AG08395 (cell line): ENCODE measurements around the gene KRAS.

Source experiments
- DNase-seq: peaks from one replicate; pipeline ENCODE4 v3.0.0; 2012; ENCODE audit warnings: mixed read lengths, low spot score

KRAS gene

GRCh38 chr12:25195056-25195971 is 55.4 kb downstream of the KRAS start, which contains the start of the genes DNAI7 and ETFRF1:
Gene DNAI7 (minus strand): TSS chr12:25195160. CDS start chr12:25195078, 82 bp downstream.
Gene ETFRF1 (plus strand): TSS chr12:25195237. CDS start chr12:25203957, 8,720 bp downstream.
- peak; percentile 96 for DNase-seq

DNA sequence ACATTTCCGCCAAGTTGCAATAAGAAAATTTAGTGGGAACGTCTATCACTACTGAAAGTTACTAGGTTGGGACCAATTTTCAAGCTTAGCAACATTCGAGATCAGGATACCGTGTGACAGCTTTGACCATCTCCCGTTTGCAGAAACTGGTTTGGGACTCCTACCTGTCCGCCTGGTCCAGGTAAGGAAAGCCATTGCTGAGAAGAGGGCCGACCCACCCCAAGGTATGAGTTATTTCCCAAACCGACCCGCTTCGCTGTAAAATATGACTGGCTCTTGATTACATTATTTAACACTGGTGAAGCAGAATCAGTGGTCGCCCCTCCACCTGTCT is 56.0 kb downstream of the KRAS start:
- no peak for DNase-seq

DNA sequence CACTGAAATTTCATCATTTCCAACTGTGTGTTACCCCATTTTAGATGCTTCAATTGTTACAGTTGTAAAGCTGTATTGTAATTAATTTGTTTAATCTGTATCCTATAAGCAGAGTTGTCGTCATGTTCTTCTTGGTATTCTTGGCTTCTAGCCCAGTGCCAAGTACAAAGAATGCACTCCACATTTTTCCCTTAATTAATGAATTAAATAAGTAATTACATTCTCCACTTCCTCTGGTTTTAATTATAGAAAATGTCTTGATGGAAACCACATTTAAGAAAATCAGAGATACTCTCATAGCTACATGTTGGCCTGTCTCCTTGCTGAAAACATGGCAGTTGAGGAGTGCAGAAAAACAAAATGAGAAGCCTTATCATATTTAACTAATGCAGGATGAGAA is 56.5 kb downstream of the KRAS start:
- DNase-seq, result no peak

GRCh38 chr12:25190793-25191192 is 59.9 kb downstream of the KRAS start:
- no peak for DNase-seq

GRCh38 chr12:25189656-25190055 is 61.1 kb downstream of the KRAS start:
- no peak for DNase-seq

GRCh38 chr12:25187781-25188180 is 62.9 kb downstream of the KRAS start:
- DNase-seq, result peak; percentile 81

DNA sequence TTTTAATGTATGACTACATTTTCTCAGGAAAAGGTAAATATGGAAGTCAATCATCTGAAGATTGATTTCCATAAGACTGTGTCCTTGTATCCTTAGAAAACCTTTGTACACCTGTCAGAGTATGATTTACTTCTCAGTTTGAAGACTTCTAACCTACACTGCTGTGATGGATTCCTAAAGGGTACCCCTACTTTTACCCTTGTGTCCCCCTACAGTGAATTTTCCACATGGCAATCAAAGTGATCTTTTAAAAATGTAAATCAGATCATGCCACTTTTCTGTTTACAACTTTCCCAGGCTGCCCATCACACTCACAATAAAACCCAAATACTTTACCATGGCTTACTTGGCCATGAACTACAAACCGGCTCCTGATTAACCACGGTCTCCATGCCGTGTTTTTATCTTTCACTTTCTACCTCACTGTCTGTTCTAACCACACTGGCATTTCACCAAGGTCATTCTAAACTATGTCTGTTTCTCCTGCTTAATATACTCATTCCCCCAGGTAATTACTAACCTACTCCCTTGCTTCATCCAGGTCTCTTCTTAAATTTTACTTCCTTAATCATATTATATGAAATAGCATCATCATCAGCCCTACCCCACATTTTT is 63.8 kb downstream of the KRAS start:
- DNase-seq, result no peak

DNA sequence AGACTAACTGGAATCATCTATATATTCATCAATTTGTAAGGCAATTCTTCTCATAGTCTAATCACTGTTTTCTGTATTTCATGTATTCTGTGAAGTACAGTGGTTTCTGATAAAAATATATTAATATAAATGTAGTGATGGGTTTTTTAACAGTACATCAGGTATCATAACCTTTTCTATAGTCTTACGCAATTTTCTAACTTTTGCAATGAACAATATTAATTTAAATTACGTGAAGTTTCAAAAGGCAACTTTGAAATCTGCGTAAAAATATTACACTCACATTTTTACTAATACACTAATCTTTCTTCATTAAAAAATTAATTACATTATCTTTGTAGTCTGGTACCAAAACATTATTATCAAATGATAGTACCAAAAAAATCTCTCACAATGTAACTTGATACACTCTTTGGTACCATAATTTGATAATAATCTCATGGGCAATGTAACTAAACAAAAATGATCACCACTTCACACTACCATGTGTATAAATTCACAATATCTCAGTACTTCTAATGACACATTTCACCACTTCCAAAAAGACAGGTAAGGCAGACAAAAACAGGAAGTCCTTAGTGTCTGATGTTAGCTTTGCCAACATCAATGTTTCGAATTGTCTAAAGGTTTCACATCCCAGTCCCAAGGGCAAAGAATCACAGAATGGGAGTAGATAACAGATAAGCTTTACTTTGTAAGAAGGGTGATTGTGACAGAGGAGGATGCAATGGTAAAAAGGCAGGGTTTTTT is 64.5 kb downstream of the KRAS start:
- no peak for DNase-seq

DNA sequence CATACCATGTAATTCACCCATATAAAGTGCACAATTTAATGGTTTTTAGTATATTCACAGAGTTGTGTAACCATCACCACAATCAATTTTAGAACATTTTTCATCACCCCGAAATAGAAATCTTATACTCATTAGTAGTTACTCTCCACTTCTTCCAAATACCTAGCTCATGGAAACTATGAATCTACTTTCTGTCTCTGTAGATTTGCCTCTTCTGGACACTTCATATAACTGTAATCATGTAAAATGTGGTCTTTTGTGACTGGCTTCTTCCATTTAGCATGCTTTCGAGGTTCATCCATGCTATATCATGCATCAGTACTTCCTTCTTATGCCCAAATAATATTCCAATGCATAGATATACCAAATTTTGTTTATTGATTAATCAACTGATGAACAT is 66.6 kb downstream of the KRAS start:
- DNase-seq, result no peak

DNA sequence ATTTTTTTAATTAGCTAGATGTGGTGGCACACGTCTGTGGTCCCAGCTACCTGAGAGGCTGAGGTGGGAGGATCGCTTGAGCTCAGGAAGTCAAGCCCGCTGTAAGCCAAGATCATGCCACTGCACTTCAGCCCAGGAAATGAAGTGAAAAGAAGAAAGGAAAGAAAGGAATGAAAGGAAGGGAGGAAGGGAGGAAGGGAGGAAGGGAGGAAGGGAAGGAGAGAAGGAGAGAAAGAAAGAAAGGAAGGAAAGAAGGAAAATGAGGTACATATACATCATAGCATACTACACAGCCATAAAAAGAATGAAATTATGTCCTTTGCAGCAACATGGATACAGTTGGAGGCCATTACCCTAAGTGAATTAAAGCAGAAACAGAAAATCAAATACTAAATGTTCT is 68.0 kb downstream of the KRAS start:
- DNase-seq, result no peak

- no peak for DNase-seq
Observed at GRCh38 chr12:25162866-25163265, 87.9 kb downstream of the KRAS start.

GRCh38 chr12:25156061-25156460 is 94.7 kb downstream of the KRAS start:
- DNase-seq, result no peak

- DNase-seq, result peak; percentile 49
Observed at GRCh38 chr12:25155022-25155576, 95.6 kb downstream of the KRAS start.
